ENCODE results near the gene ZDHHC13.

Gene ZDHHC13

GRCh38 chr11:19208959-19209546, 92.1 kb downstream of the ZDHHC13 start:
- DNase-seq: no peak

GRCh38 chr11:19209617-19210370, 92.8 kb downstream of the ZDHHC13 start:
- no peak for DNase-seq

DNA sequence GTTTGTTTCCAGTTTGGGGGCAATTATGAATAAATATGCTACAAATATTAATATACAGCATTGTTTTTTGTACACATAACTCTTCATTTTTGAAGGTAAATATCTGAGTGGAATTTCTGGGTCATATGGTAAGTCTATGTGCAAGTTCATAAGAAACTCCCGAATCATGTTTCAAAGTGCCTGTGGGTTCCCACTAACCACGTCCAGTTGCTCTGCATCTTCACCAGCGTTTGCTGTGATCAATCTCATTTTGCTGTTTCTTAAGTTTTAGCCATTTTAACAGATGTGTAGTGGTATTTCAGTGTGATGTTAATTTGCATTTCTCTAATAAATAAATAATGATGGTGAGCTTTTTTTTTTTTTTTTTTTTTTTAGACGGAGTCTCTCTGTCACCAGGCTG, 99.1 kb downstream of the ZDHHC13 start:
- no peak for DNase-seq

GRCh38 chr11:19216709-19217374, 99.9 kb downstream of the ZDHHC13 start:
- no peak for DNase-seq

- no peak for DNase-seq
Measured at GRCh38 chr11:19218216-19218615, 101.2 kb downstream of the ZDHHC13 start.

- DNase-seq: no peak
Measured at GRCh38 chr11:19218786-19219460, 102.0 kb downstream of the ZDHHC13 start.

- no peak for DNase-seq
Measured at GRCh38 chr11:19220903-19221724, 104.1 kb downstream of the ZDHHC13 start.

DNA sequence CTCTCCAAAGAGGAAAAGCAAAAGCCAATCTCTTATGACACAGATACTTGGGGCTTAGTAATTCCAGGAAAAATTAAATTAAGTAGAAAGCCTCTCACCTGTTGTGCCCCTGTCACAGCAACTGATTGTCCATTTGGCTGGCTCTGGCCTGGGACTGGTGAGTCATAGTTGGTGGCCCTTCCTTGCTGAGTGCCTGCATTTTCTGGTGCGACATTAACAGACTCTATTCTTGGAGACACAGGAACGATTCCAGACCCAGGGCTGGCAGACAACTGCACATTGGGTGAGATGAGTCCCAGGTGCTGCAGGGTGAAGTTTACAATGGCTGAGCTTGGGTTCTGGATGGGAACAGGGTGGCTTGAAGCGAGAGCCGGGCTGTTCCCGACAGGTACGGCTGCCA, 108.2 kb downstream of the ZDHHC13 start:
- DNase-seq: no peak

- no peak for DNase-seq
Measured at GRCh38 chr11:19225581-19225980, 108.6 kb downstream of the ZDHHC13 start.

Data from NCI-H748 treated with DMSO at 0.1 percent for 48 hours (cell line).